GM12891 (cell line): ENCODE data around the gene MLXIP.

ENCODE experiments used
- DNase-seq: peaks from one replicate; pipeline ENCODE4 v3.0.0; 2011; ENCODE audit warnings: low spot score; ENCODE audit not compliant: insufficient read length
- FAIRE-seq: peaks from 2 replicates; lab custom pipeline; 2011; peaks lifted over from hg19 to GRCh38; lab: Jason Lieb, UNC
- PAX5 ChIP-seq: IDR thresholded peaks from 2 replicates; pipeline ENCODE4 v1.6.1; 2011; ENCODE audit warnings: low read length, moderate library complexity, mild to moderate bottlenecking; ENCODE audit not compliant: insufficient read depth, severe bottlenecking
- POLR2A ChIP-seq: IDR thresholded peaks from 2 replicates; pipeline ENCODE4 v1.6.1; 2011; ENCODE audit warnings: low read depth, low read length, control low read depth
- POLR2AphosphoS5 ChIP-seq: IDR thresholded peaks from 2 replicates; pipeline ENCODE4 v1.6.1; 2011; ENCODE audit warnings: low read depth, low read length, control low read depth
- POU2F2 ChIP-seq: IDR thresholded peaks from 2 replicates; pipeline ENCODE4 v1.6.1; 2011; ENCODE audit warnings: low read depth, mild to moderate bottlenecking, control low read depth, low read length, moderate library complexity
- SPI1 ChIP-seq: IDR thresholded peaks from 2 replicates; pipeline ENCODE4 v1.6.1; 2011; ENCODE audit warnings: low read depth, low read length, control low read depth
- TAF1 ChIP-seq: IDR thresholded peaks from 2 replicates; pipeline ENCODE4 v1.6.1; 2011; ENCODE audit warnings: low read depth, low read length, control low read depth

The MLXIP gene

DNA sequence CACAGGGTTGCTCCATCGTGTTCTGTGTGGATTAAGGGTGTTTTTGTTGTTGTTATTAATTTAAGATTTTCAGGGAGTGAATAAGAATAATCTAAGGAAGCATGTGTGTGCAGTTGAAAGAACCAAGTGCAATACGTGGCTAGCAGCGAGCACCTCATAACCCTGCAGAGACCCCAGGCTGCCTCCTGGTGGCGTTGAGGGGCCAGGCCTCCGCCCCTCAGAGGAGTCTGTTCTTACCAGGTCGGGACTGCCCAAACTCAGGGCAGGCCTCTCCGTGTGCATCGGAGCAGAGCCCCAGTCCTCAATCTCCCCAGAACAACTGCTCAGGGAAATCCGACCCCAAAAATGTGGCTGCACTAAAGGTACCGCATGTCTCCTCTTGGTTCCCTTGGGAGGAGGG lies 58.7 kb downstream of the MLXIP start:
- TF ChIP-seq PAX5 (no peak), TAF1 (no peak), POU2F2 (no peak), POLR2AphosphoS5 (no peak), POLR2A (no peak), SPI1 (no peak)
- DNase-seq = no peak
- FAIRE-seq = no peak

- FAIRE-seq (no peak), DNase-seq (no peak)
- no peak for TF ChIP-seq SPI1
- no peak for TF ChIP-seq TAF1
- no peak for TF ChIP-seq PAX5
- TF ChIP-seq POLR2AphosphoS5 = no peak
- no peak for TF ChIP-seq POLR2A
- no peak for TF ChIP-seq POU2F2
These were observed 59.1 kb downstream of the MLXIP start for GRCh38 chr12:122137681-122138080.

DNA sequence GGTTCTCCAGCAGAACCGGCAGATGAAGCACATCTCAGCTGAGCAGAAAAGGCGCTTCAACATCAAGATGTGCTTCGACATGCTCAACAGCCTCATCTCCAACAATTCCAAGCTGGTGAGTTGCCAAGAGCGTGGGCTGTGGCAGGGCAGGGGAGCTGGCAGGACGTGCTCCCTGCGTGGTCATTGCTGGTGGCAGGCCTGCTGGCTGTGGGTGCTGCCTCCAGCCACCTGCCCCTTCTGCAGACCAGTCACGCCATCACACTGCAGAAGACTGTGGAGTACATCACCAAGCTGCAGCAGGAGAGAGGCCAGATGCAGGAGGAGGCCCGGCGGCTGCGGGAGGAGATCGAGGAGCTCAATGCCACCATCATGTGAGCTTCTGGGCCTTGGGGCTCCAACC lies 59.6 kb downstream of the MLXIP start:
- TF ChIP-seq POLR2AphosphoS5 (no peak), POLR2A (no peak), TAF1 (no peak), POU2F2 (no peak), SPI1 (no peak), PAX5 (no peak)
- FAIRE-seq = no peak
- no peak for DNase-seq

GRCh38 chr12:122138616-122139015 lies 60.1 kb downstream of the MLXIP start:
- DNase-seq = no peak
- no peak for FAIRE-seq
- no peak for TF ChIP-seq PAX5
- TF ChIP-seq POLR2A = no peak
- no peak for TF ChIP-seq TAF1
- no peak for TF ChIP-seq POLR2AphosphoS5
- no peak for TF ChIP-seq SPI1
- TF ChIP-seq POU2F2 = no peak

DNA sequence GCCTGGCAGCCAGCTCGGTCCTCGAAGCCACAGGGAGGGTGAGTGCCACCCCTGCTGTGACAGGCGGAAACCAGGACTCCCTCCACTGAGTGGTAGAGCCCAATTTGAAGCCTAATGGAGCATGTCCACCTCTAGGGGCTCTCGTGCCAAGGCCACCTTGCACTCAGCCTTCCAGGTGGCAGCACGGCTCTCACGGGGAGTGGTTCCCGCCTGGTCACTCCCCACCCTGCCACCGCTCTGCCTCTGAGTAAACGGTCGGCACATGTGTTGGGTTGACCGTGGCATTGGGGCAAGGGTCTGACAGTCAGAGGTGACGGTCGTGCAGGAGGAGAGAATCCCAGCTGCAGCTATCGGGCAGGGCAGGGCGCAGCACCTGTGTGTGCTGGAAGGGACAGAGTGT lies 60.7 kb downstream of the MLXIP start:
- TF ChIP-seq PAX5 (no peak), POLR2A (no peak), POU2F2 (no peak), SPI1 (no peak), POLR2AphosphoS5 (no peak), TAF1 (no peak)
- no peak for DNase-seq
- FAIRE-seq = no peak

GRCh38 chr12:122139941-122140340 lies 61.4 kb downstream of the MLXIP start:
- TF ChIP-seq POLR2AphosphoS5 (no peak), POLR2A (no peak), TAF1 (no peak), POU2F2 (no peak), PAX5 (no peak), SPI1 (no peak)
- no peak for DNase-seq

DNA sequence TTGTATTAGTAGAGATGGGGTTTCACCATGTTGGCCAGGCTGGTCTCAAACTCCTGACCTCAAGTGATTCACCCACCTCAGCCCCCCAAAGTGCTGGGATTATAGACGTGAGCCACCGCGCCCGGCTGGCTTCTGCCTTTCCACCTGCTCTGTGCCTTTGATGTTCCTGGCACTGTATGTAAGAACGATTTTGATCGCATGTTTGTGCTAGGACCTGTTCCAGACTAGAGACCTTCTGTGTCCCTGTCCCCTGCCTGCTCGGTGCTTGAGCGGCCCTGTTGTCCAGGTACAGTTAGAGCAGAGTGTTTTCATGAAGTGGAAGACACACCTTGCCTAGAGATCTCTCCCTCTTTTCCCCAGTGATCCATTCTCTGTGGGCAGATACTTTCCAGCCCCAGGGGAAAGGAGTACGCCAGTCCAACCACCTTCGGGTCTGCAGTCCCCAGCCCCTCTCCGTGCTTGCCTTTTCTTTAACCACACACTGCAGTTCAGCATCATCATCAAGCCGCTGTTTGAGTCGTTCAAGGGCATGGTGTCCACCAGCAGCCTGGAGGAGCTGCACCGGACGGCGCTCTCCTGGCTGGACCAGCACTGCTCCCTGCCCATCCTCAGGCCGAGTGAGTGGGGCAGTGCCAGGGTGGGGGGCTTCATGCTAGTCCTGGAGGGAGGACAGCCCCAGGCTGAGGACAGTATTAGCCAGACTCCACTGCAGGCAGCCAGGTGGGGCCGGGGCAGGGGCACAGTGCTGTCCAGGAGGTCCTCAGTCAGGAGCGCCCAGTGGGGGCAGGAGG lies 62.1 kb downstream of the MLXIP start:
- FAIRE-seq = no peak
- TF ChIP-seq POLR2A (no peak), SPI1 (no peak), POU2F2 (no peak), TAF1 (no peak), POLR2AphosphoS5 (no peak), PAX5 (no peak)
- DNase-seq = no peak

More at GRCh38 chr12:122139941-122140340, 61.4 kb downstream of the MLXIP start:
- no peak for FAIRE-seq

DNA sequence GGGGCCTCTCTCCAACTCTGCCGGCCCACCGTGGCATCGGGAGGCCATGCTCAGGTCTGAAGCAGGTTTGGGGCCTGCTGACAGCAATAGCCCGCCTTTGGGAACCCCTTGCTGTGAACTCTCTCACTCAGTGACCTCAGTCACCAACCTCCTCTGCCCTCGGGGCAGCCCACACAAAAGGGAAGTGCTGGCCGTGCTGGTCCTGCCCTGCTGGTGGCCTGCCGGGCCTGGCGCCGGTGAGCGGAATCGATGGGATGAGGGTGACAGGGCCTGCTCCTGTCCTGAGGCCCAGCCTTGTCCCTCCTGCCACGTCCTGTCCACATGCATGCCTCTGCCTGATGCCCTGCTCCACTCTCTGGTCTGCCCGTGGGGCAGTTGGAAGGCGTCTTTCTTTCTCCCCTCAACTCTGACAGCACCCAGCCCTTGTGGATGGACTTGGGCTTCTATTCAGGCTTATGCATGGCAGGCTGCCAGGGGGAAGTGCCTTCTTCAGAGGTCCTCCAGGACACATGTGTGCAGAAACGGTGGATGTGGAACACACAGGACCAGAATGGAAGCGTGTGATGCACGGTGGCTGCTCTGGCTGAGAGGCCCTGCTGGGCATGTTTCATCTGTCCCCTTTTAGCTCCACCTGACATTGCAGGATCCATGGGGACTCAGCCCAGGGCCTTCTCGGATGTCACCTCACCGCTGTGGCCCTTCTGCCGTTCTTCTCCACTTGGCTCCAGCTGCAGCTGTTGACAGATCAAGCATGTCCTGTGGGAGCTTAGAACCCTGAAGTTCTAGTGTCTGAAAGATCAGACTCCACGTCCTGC lies 63.6 kb downstream of the MLXIP start:
- FAIRE-seq = no peak
- no peak for TF ChIP-seq SPI1
- TF ChIP-seq TAF1 = no peak
- TF ChIP-seq POLR2A = no peak
- TF ChIP-seq POU2F2 = no peak
- no peak for TF ChIP-seq POLR2AphosphoS5
- TF ChIP-seq PAX5 = no peak
- DNase-seq = no peak

GRCh38 chr12:122142857-122143256 lies 64.3 kb downstream of the MLXIP start:
- TF ChIP-seq SPI1 = no peak
- no peak for FAIRE-seq
- DNase-seq = no peak
